COLO668 (cell line): ENCODE results near the gene NUB1.
"Not testable (repeated sequence)": the region's sequence is repeated elsewhere in the genome, so short reads cannot be mapped to it uniquely, and the experiment has no call there.

Source experiments
- DNase-seq: peaks from one replicate; lab custom pipeline; 2025; ENCODE audit not compliant: unreplicated experiment; lab: John Stamatoyannopoulos, UW

NUB1 gene

GRCh38 chr7:151341357-151342101, at the start of gene NUB1:
Gene NUB1, plus strand, starts transcription at chr7:151341812. Its CDS starts 3,538 bp downstream, at chr7:151345350.
- DNase-seq = peak; percentile 92

- DNase-seq = no peak
Observed at GRCh38 chr7:151292850-151293249, 48.8 kb upstream of the NUB1 start.

- no peak for DNase-seq
Observed at GRCh38 chr7:151296202-151296992, 45.2 kb upstream of the NUB1 start.

- DNase-seq = no peak
Observed at GRCh38 chr7:151298765-151299164, 42.8 kb upstream of the NUB1 start.

- no peak for DNase-seq
Observed at GRCh38 chr7:151299530-151299929, 42.1 kb upstream of the NUB1 start.

- no peak for DNase-seq
Observed at GRCh38 chr7:151299940-151300645, 41.5 kb upstream of the NUB1 start.

GRCh38 chr7:151301471-151302462, 39.8 kb upstream of the NUB1 start:
- DNase-seq = no peak

- not testable (repeated sequence) for DNase-seq
Observed at GRCh38 chr7:151304251-151304650, 37.4 kb upstream of the NUB1 start.

- DNase-seq = no peak
Observed at GRCh38 chr7:151304856-151305255, 36.8 kb upstream of the NUB1 start.

- no peak for DNase-seq
Observed at GRCh38 chr7:151306374-151306773, 35.2 kb upstream of the NUB1 start.

- DNase-seq = no peak
Observed at GRCh38 chr7:151306860-151307259, 34.8 kb upstream of the NUB1 start.

GRCh38 chr7:151307536-151307935, 34.1 kb upstream of the NUB1 start:
- no peak for DNase-seq

- DNase-seq = no peak
Observed at GRCh38 chr7:151308256-151308655, 33.4 kb upstream of the NUB1 start.

- DNase-seq = no peak
Observed at GRCh38 chr7:151308791-151309190, 32.8 kb upstream of the NUB1 start.

- DNase-seq = no peak
Observed at GRCh38 chr7:151309311-151309710, 32.3 kb upstream of the NUB1 start.

- DNase-seq = no peak
Observed at GRCh38 chr7:151310578-151310977, 31.0 kb upstream of the NUB1 start.

GRCh38 chr7:151311294-151311864, 30.2 kb upstream of the NUB1 start:
- DNase-seq = peak; percentile 26

- DNase-seq = no peak
Observed at GRCh38 chr7:151312356-151312755, 29.3 kb upstream of the NUB1 start.

GRCh38 chr7:151312831-151313809, 28.5 kb upstream of the NUB1 start:
- DNase-seq = no peak
